H9 (cell line): ENCODE measurements around the gene ETV6. TPM values are rescaled to one million over a fixed set of nuclear protein-coding genes. Genes with fewer than 3 reads are reported as not detected.

ENCODE experiments used
- DNase-seq: peaks from one replicate; pipeline ENCODE4 v3.0.0-alpha.2; 2017
- H2AFZ ChIP-seq: one replicate; pipeline ENCODE4 v1.6.1; 2013; ENCODE audit warnings: mild to moderate bottlenecking, low read length, control low read depth, moderate library complexity
- H2AK5ac ChIP-seq: 2 replicates; pipeline ENCODE4 v1.6.1; 2013; ENCODE audit warnings: low read length, control low read depth, mixed read lengths; ENCODE audit not compliant: insufficient read length
- H2BK120ac ChIP-seq: one replicate; pipeline ENCODE4 v1.6.1; 2013; ENCODE audit warnings: low read depth, mild to moderate bottlenecking, low read length, control low read depth, inconsistent platforms; ENCODE audit not compliant: poor library complexity, severe bottlenecking
- H2BK12ac ChIP-seq: 2 replicates; pipeline ENCODE4 v1.6.1; 2013; ENCODE audit warnings: low read length, control low read depth, mixed read lengths, low read depth; ENCODE audit not compliant: insufficient read length
- H2BK15ac ChIP-seq: 2 replicates; pipeline ENCODE4 v1.6.1; 2013; ENCODE audit warnings: low read depth, low read length, control low read depth
- H2BK20ac ChIP-seq: one replicate; pipeline ENCODE4 v1.6.1; 2013; ENCODE audit warnings: low read depth, mild to moderate bottlenecking, low read length, control low read depth, inconsistent platforms; ENCODE audit not compliant: poor library complexity, severe bottlenecking
- H2BK5ac ChIP-seq: 2 replicates; pipeline ENCODE4 v1.6.1; 2013; ENCODE audit warnings: low read length, control low read depth, mixed read lengths; ENCODE audit not compliant: insufficient read length
- H3K14ac ChIP-seq: 2 replicates; pipeline ENCODE4 v1.6.1; 2013; ENCODE audit warnings: low read length, control low read depth; ENCODE audit not compliant: insufficient read depth
- H3K18ac ChIP-seq: 2 replicates; pipeline ENCODE4 v1.6.1; 2013; ENCODE audit warnings: low read depth, mild to moderate bottlenecking, mixed read lengths, low read length, control low read depth; ENCODE audit not compliant: insufficient read length
- H3K23ac ChIP-seq: 2 replicates; pipeline ENCODE4 v1.6.1; 2013; ENCODE audit warnings: low read length, control low read depth, mixed read lengths, low read depth; ENCODE audit not compliant: insufficient read length
- H3K23me2 ChIP-seq: 2 replicates; pipeline ENCODE4 v1.6.1; 2013; ENCODE audit warnings: low read depth, mild to moderate bottlenecking, mixed read lengths, low read length, control low read depth; ENCODE audit not compliant: insufficient read length, poor library complexity, severe bottlenecking
- H3K27ac ChIP-seq: 2 replicates; pipeline ENCODE4 v1.5.1; 2013; ENCODE audit warnings: low read length, control low read depth, mixed read lengths, low read depth; ENCODE audit not compliant: insufficient read length
- H3K27me3 ChIP-seq: 2 replicates; pipeline ENCODE4 v1.6.1; 2013; ENCODE audit warnings: low read length, control low read depth, inconsistent platforms; ENCODE audit not compliant: insufficient read depth
- H3K4ac ChIP-seq: 2 replicates; pipeline ENCODE4 v1.6.1; 2013; ENCODE audit warnings: low read depth, mild to moderate bottlenecking, control low read depth, inconsistent platforms, low read length, moderate library complexity
- H3K4me1 ChIP-seq: 2 replicates; pipeline ENCODE4 v1.6.1; 2013; ENCODE audit warnings: low read length, control low read depth, inconsistent platforms; ENCODE audit not compliant: insufficient read depth
- H3K4me2 ChIP-seq: 2 replicates; pipeline ENCODE4 v1.6.1; 2013; ENCODE audit warnings: low read length, control low read depth, mixed read lengths; ENCODE audit not compliant: insufficient read length, insufficient read depth
- H3K56ac ChIP-seq: 2 replicates; pipeline ENCODE4 v1.6.1; 2013; ENCODE audit warnings: low read depth, mild to moderate bottlenecking, mixed read lengths, low read length, control low read depth; ENCODE audit not compliant: insufficient read length
- H3K79me1 ChIP-seq: 2 replicates; pipeline ENCODE4 v1.6.1; 2013; ENCODE audit warnings: low read depth, mild to moderate bottlenecking, moderate library complexity, low read length, control low read depth, inconsistent platforms; ENCODE audit not compliant: insufficient read depth, poor library complexity, severe bottlenecking
- H3K79me2 ChIP-seq: 2 replicates; pipeline ENCODE4 v1.6.1; 2013; ENCODE audit warnings: low read length, control low read depth, inconsistent platforms; ENCODE audit not compliant: insufficient read depth
- H3K9ac ChIP-seq: 2 replicates; pipeline ENCODE4 v1.6.1; 2013; ENCODE audit warnings: low read length, control low read depth, mixed read lengths; ENCODE audit not compliant: insufficient read length; ENCODE audit errors: extremely low read depth
- H3K9me3 ChIP-seq: one replicate; pipeline ENCODE4 v1.6.1; 2013; ENCODE audit warnings: low read depth, low read length, inconsistent platforms; ENCODE audit not compliant: control insufficient read depth
- H3T11ph ChIP-seq: one replicate; pipeline ENCODE4 v1.6.1; 2013; ENCODE audit warnings: mild to moderate bottlenecking, low read length, control low read depth, inconsistent platforms
- H4K20me1 ChIP-seq: one replicate; pipeline ENCODE4 v1.6.1; 2013; ENCODE audit not compliant: control insufficient read depth, insufficient read length, insufficient read depth
- H4K5ac ChIP-seq: 2 replicates; pipeline ENCODE4 v1.6.1; 2013; ENCODE audit warnings: low read depth, mild to moderate bottlenecking, mixed read lengths, low read length, control low read depth; ENCODE audit not compliant: insufficient read length
- H4K8ac ChIP-seq: replicated peaks from 2 replicates; pipeline ENCODE4 v1.6.1; 2013; ENCODE audit warnings: low read length, control low read depth, mixed read lengths, low read depth; ENCODE audit not compliant: insufficient read length
- H4K91ac ChIP-seq: 2 replicates; pipeline ENCODE4 v1.6.1; 2013; ENCODE audit warnings: low read depth, mild to moderate bottlenecking, moderate library complexity, mixed read lengths, low read length, control low read depth; ENCODE audit not compliant: insufficient read length
- H3K27ac Mint-ChIP-seq, 3 experiments: 2 replicates in 2 of 3; 3 replicates in 1 of 3; pipeline ENCODE4 v1.8.0; 2020 to 2021; ENCODE audit warnings: mixed read lengths in 3 of 3, mild to moderate bottlenecking in 1 of 3, moderate library complexity in 1 of 3
- H3K27me3 Mint-ChIP-seq: 2 replicates; pipeline ENCODE4 v1.8.0; 2021; ENCODE audit warnings: low read depth, mild to moderate bottlenecking, moderate library complexity, mixed read lengths
- H3K36me3 Mint-ChIP-seq, 3 experiments: 2 replicates in 2 of 3; 3 replicates in 1 of 3; pipeline ENCODE4 v1.8.0; 2020 to 2021; ENCODE audit warnings: low read depth in 3 of 3, mixed read lengths in 3 of 3; ENCODE audit not compliant: insufficient read depth in 1 of 3
- H3K4me1 Mint-ChIP-seq, 2 experiments: 2 replicates each; pipeline ENCODE4 v1.8.0; 2020; ENCODE audit warnings: mixed read lengths in 2 of 2
- H3K4me3 Mint-ChIP-seq, 2 experiments: 2 replicates in 1 of 2; 3 replicates in 1 of 2; pipeline ENCODE4 v1.8.0; 2020 to 2021; ENCODE audit warnings: mild to moderate bottlenecking in 2 of 2, mixed read lengths in 2 of 2, moderate library complexity in 1 of 2
- H3K9me3 Mint-ChIP-seq, 2 experiments: 2 replicates in 1 of 2; 3 replicates in 1 of 2; pipeline ENCODE4 v1.8.0; 2020; ENCODE audit warnings: mild to moderate bottlenecking in 2 of 2, mixed read lengths in 2 of 2, moderate library complexity in 1 of 2
- WGBS: extraction: QIAGEN DNeasy Blood & Tissue Kit; methylation state at CpG from one replicate; pipeline ENCODE4 v1.1.7; 2013; ENCODE audit warnings: missing lambda C conversion rate, low lambda C conversion rate, mixed read lengths; ENCODE audit not compliant: insufficient read length; ENCODE audit errors: extremely low coverage; 5-methylcytosine and 5-hydroxymethylcytosine counted together
- total RNA-seq: library from RNA; stranded (reverse); gene quantifications from 2 replicates; pipeline ENCODE4 v1.2.1, GENCODE V29; 2021
- TF ChIP-seq, protein P1 (sequence below): fragments of 200-600 bp; sonication (generic); conservative IDR thresholded peaks from 3 replicates; pipeline ENCODE4 v1.8.0; 2021; ENCODE audit warnings: antibody characterized with exemption, mild to moderate bottlenecking

The ETV6 gene
- total RNA-seq, 1 experiment from 2014 or later = 28.7 TPM

DNA sequence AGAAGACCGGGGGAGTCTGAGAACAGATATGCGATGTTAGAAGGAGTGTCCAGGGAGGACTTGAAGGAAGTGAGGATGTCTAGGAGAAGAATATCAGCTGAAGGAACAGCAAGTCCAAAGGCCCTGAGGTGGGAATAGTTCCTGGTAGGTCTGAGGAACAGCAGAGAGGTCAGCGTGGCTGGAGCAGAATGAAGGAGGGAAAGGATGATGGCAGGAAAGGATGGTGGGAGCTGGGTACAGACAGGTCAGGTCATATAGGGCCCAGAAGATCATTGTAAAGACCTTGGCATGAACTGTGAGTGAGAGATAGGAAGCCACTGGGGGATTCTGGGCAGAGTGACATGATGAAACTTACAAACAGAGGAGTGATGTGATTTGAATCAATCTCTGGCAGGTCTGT lies 171.0 kb downstream of the ETV6 start:
- Histone ChIP-seq H2BK120ac (no peak overlapping the region), H2AFZ (no peak overlapping the region), H2AK5ac (no peak overlapping the region), H3K14ac (no peak overlapping the region), H3K23ac (no peak overlapping the region), H3K56ac (no peak overlapping the region), H3K27ac (no peak overlapping the region), H3K4ac (no peak overlapping the region), H3K9me3 (no peaks in the 10 kb centered on the region), H4K20me1 (no peaks in the 10 kb centered on the region), H3K23me2 (no peaks in the 10 kb centered on the region), H3K4me2 (no peak overlapping the region), H3K4me1 (peaks cover 13% of the 10 kb centered on the region; the same call in 1 of the 2 replicates), H3K18ac (no peak overlapping the region), H2BK20ac (no peak overlapping the region), H4K8ac (no peak overlapping the region), H3K27me3 (no peaks in the 10 kb centered on the region), H2BK5ac (no peak overlapping the region), H3K9ac (no peak overlapping the region), H3K79me1 (no peaks in the 10 kb centered on the region), H2BK15ac (no peak overlapping the region), H3K79me2 (no peaks in the 10 kb centered on the region), H4K5ac (no peak overlapping the region), H2BK12ac (no peak overlapping the region), H3T11ph (no peak overlapping the region), H4K91ac (no peak overlapping the region)
- H3K36me3 Mint-ChIP-seq = peaks cover 0 to 4% (median 0%) of the 10 kb centered on the region in 3 experiments; a peak in 1 of 7 replicates
- DNase-seq = no peak
- no peak overlapping the region for H3K4me3 Mint-ChIP-seq
- no peaks in the 10 kb centered on the region for H3K27me3 Mint-ChIP-seq
- H3K4me1 Mint-ChIP-seq = peaks cover 35 to 39% of the 10 kb centered on the region in 2 experiments
- WGBS = no CpG with 5 or more reads among the region's 3 CpGs
- H3K27ac Mint-ChIP-seq = no peak overlapping the region
- TF ChIP-seq, protein P1, sequence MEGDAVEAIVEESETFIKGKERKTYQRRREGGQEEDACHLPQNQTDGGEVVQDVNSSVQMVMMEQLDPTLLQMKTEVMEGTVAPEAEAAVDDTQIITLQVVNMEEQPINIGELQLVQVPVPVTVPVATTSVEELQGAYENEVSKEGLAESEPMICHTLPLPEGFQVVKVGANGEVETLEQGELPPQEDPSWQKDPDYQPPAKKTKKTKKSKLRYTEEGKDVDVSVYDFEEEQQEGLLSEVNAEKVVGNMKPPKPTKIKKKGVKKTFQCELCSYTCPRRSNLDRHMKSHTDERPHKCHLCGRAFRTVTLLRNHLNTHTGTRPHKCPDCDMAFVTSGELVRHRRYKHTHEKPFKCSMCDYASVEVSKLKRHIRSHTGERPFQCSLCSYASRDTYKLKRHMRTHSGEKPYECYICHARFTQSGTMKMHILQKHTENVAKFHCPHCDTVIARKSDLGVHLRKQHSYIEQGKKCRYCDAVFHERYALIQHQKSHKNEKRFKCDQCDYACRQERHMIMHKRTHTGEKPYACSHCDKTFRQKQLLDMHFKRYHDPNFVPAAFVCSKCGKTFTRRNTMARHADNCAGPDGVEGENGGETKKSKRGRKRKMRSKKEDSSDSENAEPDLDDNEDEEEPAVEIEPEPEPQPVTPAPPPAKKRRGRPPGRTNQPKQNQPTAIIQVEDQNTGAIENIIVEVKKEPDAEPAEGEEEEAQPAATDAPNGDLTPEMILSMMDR = no peak
- H3K9me3 Mint-ChIP-seq = no peaks in the 10 kb centered on the region
